Measurements from ENCODE around the gene BLVRA. TPM values are rescaled to one million over a fixed set of nuclear protein-coding genes. Genes with fewer than 3 reads are reported as not detected.
A peak's percentile ranks its signal among the peaks of the same experiment; 100 is the strongest.
"Not testable (repeated sequence)": the region's sequence is repeated elsewhere in the genome, so short reads cannot be mapped to it uniquely, and the experiment has no call there.

The BLVRA gene
- total RNA-seq, 1 donor from 2014 or later = 60.2 TPM

DNA sequence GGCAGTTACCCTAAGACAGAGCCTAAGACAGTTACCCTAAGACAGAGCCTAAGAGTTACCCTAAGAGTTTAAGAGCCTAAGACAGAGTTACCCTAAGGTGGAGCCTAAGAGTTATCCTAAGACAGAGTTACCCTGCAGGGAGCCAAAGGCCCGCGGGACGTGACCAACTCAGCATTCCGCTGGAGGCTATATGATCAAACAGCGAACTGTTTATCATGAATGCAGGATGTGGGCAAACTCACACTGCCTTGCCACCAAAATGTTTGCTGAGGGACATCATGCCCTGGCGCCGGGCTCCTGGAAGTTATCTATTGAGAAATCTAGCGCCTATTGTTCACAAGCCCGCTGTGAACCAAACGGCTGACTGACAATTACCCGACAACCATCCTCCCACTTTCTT is 49.9 kb downstream of the BLVRA start:
- no peaks in the 10 kb centered on the region for H3K27me3 ChIP-seq (ENCODE audit: control insufficient read depth, insufficient read depth, low read length)
- TF ChIP-seq, protein P1, sequence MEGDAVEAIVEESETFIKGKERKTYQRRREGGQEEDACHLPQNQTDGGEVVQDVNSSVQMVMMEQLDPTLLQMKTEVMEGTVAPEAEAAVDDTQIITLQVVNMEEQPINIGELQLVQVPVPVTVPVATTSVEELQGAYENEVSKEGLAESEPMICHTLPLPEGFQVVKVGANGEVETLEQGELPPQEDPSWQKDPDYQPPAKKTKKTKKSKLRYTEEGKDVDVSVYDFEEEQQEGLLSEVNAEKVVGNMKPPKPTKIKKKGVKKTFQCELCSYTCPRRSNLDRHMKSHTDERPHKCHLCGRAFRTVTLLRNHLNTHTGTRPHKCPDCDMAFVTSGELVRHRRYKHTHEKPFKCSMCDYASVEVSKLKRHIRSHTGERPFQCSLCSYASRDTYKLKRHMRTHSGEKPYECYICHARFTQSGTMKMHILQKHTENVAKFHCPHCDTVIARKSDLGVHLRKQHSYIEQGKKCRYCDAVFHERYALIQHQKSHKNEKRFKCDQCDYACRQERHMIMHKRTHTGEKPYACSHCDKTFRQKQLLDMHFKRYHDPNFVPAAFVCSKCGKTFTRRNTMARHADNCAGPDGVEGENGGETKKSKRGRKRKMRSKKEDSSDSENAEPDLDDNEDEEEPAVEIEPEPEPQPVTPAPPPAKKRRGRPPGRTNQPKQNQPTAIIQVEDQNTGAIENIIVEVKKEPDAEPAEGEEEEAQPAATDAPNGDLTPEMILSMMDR (IDR thresholded peaks at IDR 0.05; ENCODE audit: insufficient read depth, low read length, poor library complexity, severe bottlenecking) = no peak
- DNase-seq (ENCODE audit: low read depth) = no peak
- no peak overlapping the region for H3K4me3 ChIP-seq (ENCODE audit: low read depth, low read length)
- no peaks in the 10 kb centered on the region for H3K36me3 ChIP-seq (ENCODE audit: control insufficient read depth, insufficient read depth, low read length)

DNA sequence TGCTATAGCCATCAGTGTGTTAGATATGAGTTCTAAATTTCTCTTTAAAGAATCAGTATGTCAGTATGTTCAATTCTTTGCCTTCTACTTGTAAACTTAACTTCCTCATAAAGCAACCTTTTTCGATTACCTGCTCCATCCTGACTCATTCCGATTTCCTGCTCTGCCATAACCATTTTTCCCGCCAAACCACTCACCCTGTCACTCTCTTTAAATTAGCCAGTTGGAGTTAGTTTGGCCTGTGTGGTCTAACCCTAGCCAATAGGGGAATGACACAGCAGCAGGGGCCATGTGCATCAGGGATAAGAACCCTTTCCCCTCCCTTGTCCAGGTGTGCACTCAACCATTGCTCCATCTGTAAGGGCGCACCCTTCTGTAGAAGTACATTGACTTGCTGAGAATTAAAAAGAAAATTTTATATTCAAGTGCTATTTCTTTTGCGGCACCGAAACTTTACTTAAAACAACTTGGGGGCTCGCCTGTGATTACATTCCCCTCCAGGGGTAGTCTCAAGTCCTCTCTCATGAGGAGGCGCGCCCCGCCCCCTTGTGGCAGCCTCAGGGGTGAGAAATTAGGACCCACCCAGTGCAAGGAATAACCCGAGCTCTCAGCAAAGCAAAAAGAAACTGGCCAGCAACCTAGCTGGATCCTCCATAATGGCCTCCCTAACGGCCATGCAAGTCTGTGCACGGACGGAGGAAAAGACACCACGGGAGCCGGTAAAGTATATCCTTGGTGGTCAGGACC is 51.9 kb downstream of the BLVRA start:
- DNase-seq (ENCODE audit: low read depth); H3K4me3 ChIP-seq (ENCODE audit: low read depth, low read length); H3K36me3 ChIP-seq (ENCODE audit: control insufficient read depth, insufficient read depth, low read length); H3K27me3 ChIP-seq (ENCODE audit: control insufficient read depth, insufficient read depth, low read length): not testable (repeated sequence)
- TF ChIP-seq, protein P1 (IDR thresholded peaks at IDR 0.05; ENCODE audit: insufficient read depth, low read length, poor library complexity, severe bottlenecking) = peak; percentile 21

DNA sequence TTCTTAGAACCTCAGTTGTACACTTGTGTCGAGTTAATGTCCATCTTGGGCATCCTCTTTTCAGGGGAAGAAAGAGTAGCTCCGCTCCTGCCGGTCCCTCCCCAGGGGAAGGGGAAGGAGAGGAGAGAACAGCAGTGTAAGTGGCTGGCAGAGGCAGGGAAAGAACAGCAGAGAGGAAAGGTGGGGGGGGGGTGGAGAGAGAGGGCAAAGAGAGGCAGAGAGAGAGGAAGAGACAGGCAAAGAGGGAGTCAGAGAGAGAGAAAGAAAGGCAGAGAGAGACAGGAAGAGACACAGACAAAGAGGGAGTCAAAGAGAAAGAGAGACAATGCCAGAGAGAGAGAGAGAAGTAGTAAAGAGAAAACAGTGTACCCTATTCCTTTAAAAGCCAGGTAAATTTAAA is 56.9 kb downstream of the BLVRA start:
- DNase-seq (ENCODE audit: low read depth) = no peak
- Histone ChIP-seq H3K4me3 (ENCODE audit: low read depth, low read length) (no peak overlapping the region), H3K27me3 (ENCODE audit: control insufficient read depth, insufficient read depth, low read length) (no peaks in the 10 kb centered on the region), H3K36me3 (ENCODE audit: control insufficient read depth, insufficient read depth, low read length) (no peaks in the 10 kb centered on the region)
- TF ChIP-seq, protein P1 (IDR thresholded peaks at IDR 0.05; ENCODE audit: insufficient read depth, low read length, poor library complexity, severe bottlenecking) = no peak

DNA sequence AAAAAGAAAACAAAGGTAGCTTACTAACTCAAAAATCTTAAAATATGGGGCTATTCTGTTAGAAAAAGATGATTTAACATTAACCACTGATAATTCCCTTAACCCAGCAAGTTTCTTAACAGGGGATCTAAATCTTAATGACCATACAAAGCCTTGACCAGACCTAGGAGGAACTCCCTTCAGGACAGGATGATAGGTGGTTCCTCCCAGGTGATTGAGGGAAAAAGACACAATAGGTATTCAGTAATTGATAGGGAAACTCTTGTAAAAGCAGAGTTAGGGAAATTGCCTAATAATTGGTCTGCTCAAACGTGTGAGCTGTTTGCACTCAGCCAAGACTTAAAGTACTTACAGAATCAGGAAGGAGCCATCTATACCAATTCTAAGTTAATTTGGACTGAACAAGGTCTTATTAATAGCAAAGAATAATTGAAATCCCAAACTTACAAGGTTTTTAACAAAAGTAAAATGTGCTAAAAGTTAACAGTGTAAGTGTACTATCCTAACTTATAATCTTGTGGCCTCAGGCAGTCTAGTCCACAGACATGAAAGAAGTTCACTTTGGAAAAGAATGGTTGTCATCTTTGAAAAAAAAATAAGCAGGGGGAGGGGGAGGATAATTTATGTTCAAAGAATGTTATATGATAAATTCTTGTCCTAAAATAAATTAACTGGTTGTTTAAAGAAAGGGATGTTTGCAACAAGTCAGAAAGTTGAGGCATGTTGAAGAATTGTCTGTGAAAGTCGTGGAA is 57.7 kb downstream of the BLVRA start:
- H3K27me3 ChIP-seq (ENCODE audit: control insufficient read depth, insufficient read depth, low read length); H3K4me3 ChIP-seq (ENCODE audit: low read depth, low read length); H3K36me3 ChIP-seq (ENCODE audit: control insufficient read depth, insufficient read depth, low read length); DNase-seq (ENCODE audit: low read depth): not testable (repeated sequence)

DNA sequence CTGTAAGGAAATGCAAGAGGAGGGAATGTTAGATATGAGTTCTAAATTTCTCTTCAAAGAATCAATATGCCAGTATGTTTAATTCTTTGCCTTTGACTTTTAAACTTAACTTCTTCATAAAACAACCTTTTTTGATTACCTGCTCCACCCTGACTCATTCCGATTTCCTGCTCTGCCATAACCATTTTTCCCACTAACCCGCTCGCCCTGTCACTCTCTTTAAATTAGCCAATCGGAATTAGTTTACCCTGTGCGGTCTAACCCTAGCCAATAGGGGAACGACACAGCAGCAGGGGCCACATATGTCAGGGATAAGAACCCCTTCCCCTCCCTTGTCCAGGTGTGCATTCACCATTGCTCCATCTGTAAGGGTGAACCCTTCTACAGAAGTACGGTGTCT is 64.9 kb downstream of the BLVRA start:
- not testable (repeated sequence) for H3K4me3 ChIP-seq (ENCODE audit: low read depth, low read length)

DNA sequence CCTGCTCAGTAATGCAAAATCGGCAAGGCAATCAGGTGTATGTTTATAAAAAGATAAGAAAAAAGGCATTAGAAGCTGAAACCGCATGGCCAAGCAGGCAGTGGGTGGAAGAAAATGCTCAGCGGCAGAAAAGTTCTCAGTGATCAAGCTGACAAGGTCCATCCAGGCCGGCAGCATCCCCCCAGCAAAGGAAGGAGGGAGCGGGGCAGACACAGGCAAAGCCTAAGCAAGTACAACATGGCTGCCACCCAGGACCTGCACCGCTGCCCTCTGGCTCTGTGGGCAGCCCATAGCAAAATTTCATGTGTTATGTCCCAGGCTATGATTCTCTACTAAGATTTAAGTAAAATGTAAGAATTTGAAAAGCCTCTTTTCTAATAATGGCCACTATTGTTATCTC is 65.5 kb downstream of the BLVRA start:
- H3K27me3 ChIP-seq (ENCODE audit: control insufficient read depth, insufficient read depth, low read length) = no peaks in the 10 kb centered on the region
- H3K36me3 ChIP-seq (ENCODE audit: control insufficient read depth, insufficient read depth, low read length) = no peaks in the 10 kb centered on the region
- DNase-seq (ENCODE audit: low read depth) = no peak
- TF ChIP-seq, protein P1 (IDR thresholded peaks at IDR 0.05; ENCODE audit: insufficient read depth, low read length, poor library complexity, severe bottlenecking) = no peak
- H3K4me3 ChIP-seq (ENCODE audit: low read depth, low read length) = no peak overlapping the region

More for the DNA sequence above, 64.9 kb downstream of the BLVRA start:
- not testable (repeated sequence) for H3K36me3 ChIP-seq (ENCODE audit: control insufficient read depth, insufficient read depth, low read length); DNase-seq (ENCODE audit: low read depth); H3K27me3 ChIP-seq (ENCODE audit: control insufficient read depth, insufficient read depth, low read length)

DNA sequence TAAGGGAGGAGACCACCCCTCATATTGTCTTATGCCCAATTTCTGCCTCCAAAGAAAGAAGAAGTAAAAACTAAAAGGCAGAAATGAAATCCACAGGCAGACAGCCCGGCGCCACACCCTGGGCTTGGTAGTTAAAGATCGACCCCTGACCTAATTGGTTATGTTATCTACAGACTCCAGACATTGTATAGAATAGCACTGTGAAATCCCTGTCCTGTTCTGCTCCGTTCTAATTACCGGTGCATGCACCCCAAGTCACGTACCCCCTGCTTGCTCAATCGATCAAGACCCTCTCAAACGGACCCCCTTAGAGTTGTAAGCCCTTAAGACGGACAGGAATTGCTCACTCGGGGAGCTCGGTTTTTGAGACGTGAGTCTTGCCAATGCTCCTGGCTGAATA is 66.0 kb downstream of the BLVRA start:
- H3K36me3 ChIP-seq (ENCODE audit: control insufficient read depth, insufficient read depth, low read length); H3K27me3 ChIP-seq (ENCODE audit: control insufficient read depth, insufficient read depth, low read length): not testable (repeated sequence)

More for the DNA sequence above, 66.0 kb downstream of the BLVRA start:
- DNase-seq (ENCODE audit: low read depth); H3K4me3 ChIP-seq (ENCODE audit: low read depth, low read length): not testable (repeated sequence)
